WTC11 (cell line): Measurements from ENCODE around the gene TRIB2.

ENCODE experiments used
- ATF1 ChIP-seq: sonication (generic); formaldehyde crosslinking; IDR thresholded peaks from 2 replicates; pipeline ENCODE4 v1.8.1; 2023; ENCODE audit warnings: mild to moderate bottlenecking, moderate library complexity, missing genetic modification reagents
- ATF2 ChIP-seq: sonication (generic); formaldehyde crosslinking; IDR thresholded peaks from 2 replicates; pipeline ENCODE4 v1.8.1; 2022; ENCODE audit warnings: low read depth, missing genetic modification reagents, borderline replicate concordance
- CTCF ChIP-seq: fragments of 200-600 bp; IDR thresholded peaks from 2 replicates; pipeline ENCODE4 v1.8.0; 2022; ENCODE audit warnings: antibody characterized with exemption
- E2F4 ChIP-seq: sonication (generic); formaldehyde crosslinking; IDR thresholded peaks from 2 replicates; pipeline ENCODE4 v1.8.1; 2022; ENCODE audit warnings: low read depth, mild to moderate bottlenecking, moderate library complexity, missing genetic modification reagents, borderline replicate concordance
- FOXJ3 ChIP-seq: sonication (generic); formaldehyde crosslinking; IDR thresholded peaks from 2 replicates; pipeline ENCODE4 v1.9.0; 2021; ENCODE audit warnings: missing genetic modification reagents, mild to moderate bottlenecking, borderline replicate concordance
- HMGXB4 ChIP-seq: sonication (generic); formaldehyde crosslinking; IDR thresholded peaks from 2 replicates; pipeline ENCODE4 v1.8.1; 2023; ENCODE audit warnings: mild to moderate bottlenecking, moderate library complexity, missing genetic modification reagents
- JUN ChIP-seq: sonication (generic); formaldehyde crosslinking; IDR thresholded peaks from 2 replicates; pipeline ENCODE4 v1.8.0; 2023; ENCODE audit warnings: mild to moderate bottlenecking, missing genetic modification reagents
- MLX ChIP-seq: sonication (generic); formaldehyde crosslinking; IDR thresholded peaks from 2 replicates; pipeline ENCODE4 v1.8.1; 2023; ENCODE audit warnings: mild to moderate bottlenecking, missing genetic modification reagents, moderate library complexity
- OVOL2 ChIP-seq: fragments of 250-450 bp; sonication (Bioruptor Pico); IDR thresholded peaks from 2 replicates; pipeline ENCODE4 v1.9.0; 2021; ENCODE audit warnings: mild to moderate bottlenecking, borderline replicate concordance
- ZNF121 ChIP-seq: sonication (generic); formaldehyde crosslinking; IDR thresholded peaks from 2 replicates; pipeline ENCODE4 v1.8.0; 2023; ENCODE audit warnings: missing genetic modification reagents
- ZNF138 ChIP-seq: sonication (generic); formaldehyde crosslinking; conservative IDR thresholded peaks from 2 replicates; pipeline ENCODE4 v1.8.1; 2022; ENCODE audit warnings: mild to moderate bottlenecking, moderate library complexity, missing genetic modification reagents
- ZNF232 ChIP-seq: sonication (generic); formaldehyde crosslinking; IDR thresholded peaks from 2 replicates; pipeline ENCODE4 v1.8.0; 2022; ENCODE audit warnings: mild to moderate bottlenecking, missing genetic modification reagents
- ZNF317 ChIP-seq: sonication (generic); formaldehyde crosslinking; IDR thresholded peaks from 2 replicates; pipeline ENCODE4 v1.8.1; 2023; ENCODE audit warnings: low read depth, mild to moderate bottlenecking, moderate library complexity, missing genetic modification reagents, borderline replicate concordance

- TF ChIP-seq CTCF (no peak), ZNF232 (CRISPR knock-in tag) (no peak), JUN (CRISPR knock-in tag) (no peak), FOXJ3 (no peak), HMGXB4 (CRISPR knock-in tag) (no peak), OVOL2 (CRISPR knock-in tag) (no peak), E2F4 (no peak), ZNF121 (CRISPR knock-in tag) (no peak), ATF2 (CRISPR knock-in tag) (no peak), ZNF138 (CRISPR knock-in tag) (no peak), ZNF317 (CRISPR knock-in tag) (no peak), MLX (no peak), ATF1 (no peak)
These were observed 42.5 kb downstream of the TRIB2 start for GRCh38 chr2:12759248-12759647.
